Measurements from ENCODE around the gene LRRTM4.

- TF ChIP-seq CTCF (IDR thresholded peaks at IDR 0.05) = no peak
- TF ChIP-seq POLR2A (IDR thresholded peaks at IDR 0.05) = no peak
These were observed 671.2 kb downstream of the LRRTM4 start for GRCh38 chr2:76851000-76851399.
